Skeletal muscle satellite cell (primary cell): Measurements from ENCODE around the gene MORN4.

Experiments used
- H3K27me3 ChIP-seq: 2 replicates; pipeline ENCODE4 v1.7.0; 2013; ENCODE audit warnings: low read length; ENCODE audit not compliant: control insufficient read depth, insufficient read depth
- H3K36me3 ChIP-seq: 2 replicates; pipeline ENCODE4 v1.7.0; 2013; ENCODE audit warnings: mild to moderate bottlenecking, control low read depth, low read length; ENCODE audit not compliant: insufficient read depth
- H3K4me1 ChIP-seq: 2 replicates; pipeline ENCODE4 v1.7.0; 2013; ENCODE audit warnings: low read length; ENCODE audit not compliant: control insufficient read depth, insufficient read depth
- H3K4me2 ChIP-seq: 2 replicates; pipeline ENCODE4 v1.7.0; 2013; ENCODE audit warnings: mild to moderate bottlenecking, low read length
- H3K4me3 ChIP-seq: 2 replicates; pipeline ENCODE4 v1.7.0; 2013; ENCODE audit warnings: low read length
- H3K9ac ChIP-seq: 2 replicates; pipeline ENCODE4 v1.7.0; 2013; ENCODE audit warnings: mild to moderate bottlenecking, low read depth, low read length, moderate library complexity
- H3K9me3 ChIP-seq: replicated peaks from 2 replicates; pipeline ENCODE4 v1.7.0; 2013; ENCODE audit warnings: mild to moderate bottlenecking, control low read depth, low read length

Gene MORN4

GRCh38 chr10:97590748-97591495, 42.4 kb downstream of the MORN4 start:
- no peaks in the 10 kb centered on the region for H3K36me3 ChIP-seq
- no peaks in the 10 kb centered on the region for H3K27me3 ChIP-seq
- no peak overlapping the region for H3K4me3 ChIP-seq
- H3K4me1 ChIP-seq = peaks cover 10% of the 10 kb centered on the region
- H3K9ac ChIP-seq = no peak overlapping the region
- no peaks in the 10 kb centered on the region for H3K9me3 ChIP-seq
- no peak overlapping the region for H3K4me2 ChIP-seq

- no peaks in the 10 kb centered on the region for H3K36me3 ChIP-seq
- H3K27me3 ChIP-seq = no peaks in the 10 kb centered on the region
- peaks cover 5% of the 10 kb centered on the region for H3K4me1 ChIP-seq
- no peak overlapping the region for H3K4me2 ChIP-seq
- no peak overlapping the region for H3K9ac ChIP-seq
- no peak overlapping the region for H3K4me3 ChIP-seq
- no peaks in the 10 kb centered on the region for H3K9me3 ChIP-seq
Measured at GRCh38 chr10:97590082-97590747, 43.1 kb downstream of the MORN4 start.

GRCh38 chr10:97589479-97589878, 43.8 kb downstream of the MORN4 start, which contains the start of gene C10orf62:
C10orf62 (plus strand) TSS chr10:97589721; CDS start chr10:97589898, 177 bp downstream.
- Histone ChIP-seq H3K36me3 (no peaks in the 10 kb centered on the region), H3K9me3 (no peaks in the 10 kb centered on the region), H3K4me2 (no peak within 1 kb of the TSS), H3K4me1 (peaks cover 5% of the 10 kb centered on the region), H3K27me3 (no peaks in the 10 kb centered on the region), H3K4me3 (no peak within 1 kb of the TSS), H3K9ac (no peak within 1 kb of the TSS)

GRCh38 chr10:97587183-97587582, 46.1 kb downstream of the MORN4 start:
- H3K4me1 ChIP-seq = peaks cover 9% of the 10 kb centered on the region
- H3K4me3 ChIP-seq = no peak overlapping the region
- no peaks in the 10 kb centered on the region for H3K27me3 ChIP-seq
- H3K36me3 ChIP-seq = no peaks in the 10 kb centered on the region
- H3K9me3 ChIP-seq = no peaks in the 10 kb centered on the region
- H3K9ac ChIP-seq = no peak overlapping the region
- H3K4me2 ChIP-seq = no peak overlapping the region

GRCh38 chr10:97585439-97585811, 47.9 kb downstream of the MORN4 start:
- Histone ChIP-seq H3K4me1 (peaks cover 9% of the 10 kb centered on the region), H3K4me3 (no peak overlapping the region), H3K9me3 (no peaks in the 10 kb centered on the region), H3K9ac (no peak overlapping the region), H3K4me2 (no peak overlapping the region), H3K36me3 (no peaks in the 10 kb centered on the region), H3K27me3 (no peaks in the 10 kb centered on the region)

- no peak overlapping the region for H3K4me2 ChIP-seq
- no peak overlapping the region for H3K9ac ChIP-seq
- no peak overlapping the region for H3K4me3 ChIP-seq
- no peaks in the 10 kb centered on the region for H3K27me3 ChIP-seq
- no peaks in the 10 kb centered on the region for H3K36me3 ChIP-seq
- no peaks in the 10 kb centered on the region for H3K9me3 ChIP-seq
- peaks cover 9% of the 10 kb centered on the region for H3K4me1 ChIP-seq
Measured at GRCh38 chr10:97584798-97585438, 48.4 kb downstream of the MORN4 start.

GRCh38 chr10:97584060-97584797, 49.1 kb downstream of the MORN4 start, which contains the start of gene HOGA1:
HOGA1 (plus strand) TSS chr10:97584389; CDS start chr10:97584704, 315 bp downstream.
- Histone ChIP-seq H3K36me3 (no peaks in the 10 kb centered on the region), H3K27me3 (no peaks in the 10 kb centered on the region), H3K4me2 (no peak within 1 kb of the TSS), H3K4me3 (no peak within 1 kb of the TSS), H3K4me1 (peaks cover 9% of the 10 kb centered on the region), H3K9me3 (no peaks in the 10 kb centered on the region), H3K9ac (no peak within 1 kb of the TSS)

- Histone ChIP-seq H3K9ac (no peak overlapping the region), H3K9me3 (no peaks in the 10 kb centered on the region), H3K27me3 (no peaks in the 10 kb centered on the region), H3K4me2 (no peak overlapping the region), H3K4me1 (peaks cover 9% of the 10 kb centered on the region), H3K36me3 (no peaks in the 10 kb centered on the region), H3K4me3 (no peak overlapping the region)
Measured at GRCh38 chr10:97583476-97583875, 49.8 kb downstream of the MORN4 start.

- no peaks in the 10 kb centered on the region for H3K36me3 ChIP-seq
- no peak overlapping the region for H3K9ac ChIP-seq
- peaks cover 9% of the 10 kb centered on the region for H3K4me1 ChIP-seq
- no peaks in the 10 kb centered on the region for H3K9me3 ChIP-seq
- H3K4me3 ChIP-seq = no peak overlapping the region
- H3K4me2 ChIP-seq = no peak overlapping the region
- H3K27me3 ChIP-seq = no peaks in the 10 kb centered on the region
Measured at GRCh38 chr10:97582169-97582568, 51.1 kb downstream of the MORN4 start.

GRCh38 chr10:97580421-97581367, 52.6 kb downstream of the MORN4 start:
- Histone ChIP-seq H3K9ac (no peak overlapping the region), H3K36me3 (no peaks in the 10 kb centered on the region), H3K9me3 (no peaks in the 10 kb centered on the region), H3K4me3 (no peak overlapping the region), H3K27me3 (no peaks in the 10 kb centered on the region), H3K4me1 (peaks cover 9% of the 10 kb centered on the region), H3K4me2 (no peak overlapping the region)
